HG02798 (cell line): ENCODE results near the gene NAPG.
"Not testable (repeated sequence)": the region's sequence is repeated elsewhere in the genome, so short reads cannot be mapped to it uniquely, and the experiment has no call there.

Source experiments
- ATAC-seq: cut with Tn5 transposase; IDR thresholded peaks from one replicate; pipeline ENCODE4 v1.9.1; 2021; ENCODE audit warnings: mild to moderate bottlenecking; ENCODE audit not compliant: unreplicated experiment, poor library complexity

Gene NAPG

DNA sequence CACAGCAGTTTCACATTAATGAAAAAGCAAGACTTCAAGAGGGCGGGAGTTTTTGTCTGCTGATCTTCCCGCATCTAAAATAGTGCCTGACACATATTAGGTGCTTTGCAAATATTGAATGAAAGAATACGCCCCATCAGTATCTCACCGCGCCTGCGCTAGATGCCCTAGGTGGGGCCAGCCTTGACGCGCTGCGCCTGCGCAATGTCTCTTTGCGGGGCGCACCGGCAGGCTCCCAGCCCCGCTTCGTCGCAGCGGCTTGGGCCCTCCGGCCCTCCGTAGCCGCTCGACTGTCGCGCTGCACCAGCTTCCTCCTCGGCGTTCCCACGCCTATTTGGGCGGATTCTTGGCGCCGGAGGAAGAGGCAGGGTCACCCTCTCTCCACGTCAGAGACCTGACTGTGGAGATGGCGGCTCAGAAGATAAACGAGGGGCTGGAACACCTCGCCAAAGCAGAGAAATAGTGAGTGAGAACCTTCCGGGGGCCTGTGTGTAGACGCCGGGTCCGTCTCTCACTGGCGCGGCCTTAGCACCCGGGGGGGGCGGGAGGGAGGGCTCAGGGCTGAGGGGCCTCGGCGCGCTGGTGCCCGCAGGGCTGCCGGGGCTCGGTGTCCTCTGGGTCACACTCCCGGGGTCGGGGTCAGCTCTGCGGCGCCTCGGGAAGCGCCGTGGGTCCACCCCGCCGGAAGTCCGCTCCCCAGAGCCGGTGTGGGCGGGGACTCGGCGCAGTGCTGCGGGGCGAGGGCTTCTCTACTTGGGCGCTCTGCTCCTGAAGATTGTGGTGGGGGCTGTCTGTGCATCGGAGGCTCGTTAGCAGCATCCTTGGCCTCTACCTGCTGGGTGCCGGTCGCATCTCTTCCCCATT, at the start of gene NAPG:
Gene NAPG, plus strand, starts transcription at position 331 of the 864 bp plus-strand sequence. Its CDS starts 76 bp downstream, at position 407.
- ATAC-seq: peak; percentile 86

DNA sequence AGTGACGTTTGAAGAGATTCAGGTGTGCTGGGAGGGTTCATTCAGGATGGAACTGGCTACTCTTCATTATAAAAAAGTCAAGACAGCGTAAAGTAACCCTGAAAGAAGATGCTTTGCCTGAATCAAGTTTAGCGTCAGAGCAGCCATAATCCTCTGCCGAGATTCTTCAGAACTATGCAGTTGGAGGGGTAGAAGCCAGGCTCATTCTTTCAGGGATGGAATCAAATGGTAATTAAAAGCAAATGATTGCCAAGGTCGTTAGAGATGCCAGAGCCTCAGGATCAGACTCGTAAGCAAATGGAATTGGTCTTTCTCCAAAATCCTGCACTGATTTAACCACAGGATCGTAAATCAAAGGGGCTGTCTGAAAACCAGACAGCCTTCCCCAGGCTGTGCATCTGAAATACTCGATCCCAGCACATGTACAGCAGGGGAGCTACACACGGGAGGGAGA, 49.5 kb upstream of the NAPG start:
- ATAC-seq: no peak

DNA sequence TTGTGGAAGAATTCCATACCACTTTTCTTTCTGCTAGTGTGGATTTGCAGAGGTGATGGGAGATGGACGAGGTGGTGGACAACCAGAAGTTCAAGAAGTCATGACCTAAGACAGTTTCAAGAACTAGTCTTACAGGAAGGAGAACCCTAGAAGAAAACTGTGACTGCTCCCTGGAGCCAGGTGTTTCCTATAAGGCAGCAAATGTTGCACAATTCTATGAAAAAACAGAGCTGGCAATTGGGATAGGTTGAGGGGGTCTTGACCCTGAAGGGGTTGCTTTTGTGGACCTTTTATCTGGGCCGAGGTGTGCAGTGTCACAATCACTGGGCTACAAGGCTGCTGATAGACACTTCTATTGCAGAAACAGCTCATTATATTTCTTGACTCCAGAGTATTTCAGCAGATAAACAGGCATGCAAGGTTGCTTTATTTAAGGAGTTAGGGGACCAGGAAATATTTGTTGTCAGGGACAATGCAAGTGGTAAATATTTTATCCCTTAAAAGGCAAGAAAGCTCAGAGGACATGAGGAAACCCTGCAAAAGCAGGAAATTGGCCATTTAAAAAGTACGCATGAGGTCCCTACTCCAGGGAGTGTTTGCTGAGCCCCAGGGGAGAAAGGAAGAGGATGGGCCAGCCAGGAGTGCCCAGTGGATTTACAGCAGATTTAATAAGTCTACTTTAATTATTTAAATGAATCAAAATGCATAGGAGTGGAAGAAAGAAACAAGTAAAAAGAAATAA, 48.5 kb upstream of the NAPG start:
- no peak for ATAC-seq

DNA sequence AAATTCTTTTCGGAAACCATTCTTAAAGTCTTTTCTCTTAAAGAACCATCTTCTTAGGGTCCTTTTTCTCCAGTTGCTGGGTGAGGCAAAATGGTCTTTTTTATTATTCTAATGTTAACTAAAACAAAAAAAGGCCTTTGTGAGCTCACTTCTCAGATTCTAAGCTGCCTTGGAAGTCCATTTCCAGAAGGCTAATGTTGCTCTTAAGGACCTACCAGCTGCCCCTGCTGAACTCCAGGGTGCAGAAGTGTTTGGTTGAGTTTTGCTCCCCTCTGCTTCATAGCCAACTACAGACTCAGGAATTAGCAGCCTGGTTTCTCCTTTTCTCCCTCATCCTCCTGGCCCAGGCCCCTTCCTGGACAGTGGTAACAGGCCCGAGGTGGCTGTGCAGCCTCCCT, 48.0 kb upstream of the NAPG start:
- ATAC-seq: no peak

DNA sequence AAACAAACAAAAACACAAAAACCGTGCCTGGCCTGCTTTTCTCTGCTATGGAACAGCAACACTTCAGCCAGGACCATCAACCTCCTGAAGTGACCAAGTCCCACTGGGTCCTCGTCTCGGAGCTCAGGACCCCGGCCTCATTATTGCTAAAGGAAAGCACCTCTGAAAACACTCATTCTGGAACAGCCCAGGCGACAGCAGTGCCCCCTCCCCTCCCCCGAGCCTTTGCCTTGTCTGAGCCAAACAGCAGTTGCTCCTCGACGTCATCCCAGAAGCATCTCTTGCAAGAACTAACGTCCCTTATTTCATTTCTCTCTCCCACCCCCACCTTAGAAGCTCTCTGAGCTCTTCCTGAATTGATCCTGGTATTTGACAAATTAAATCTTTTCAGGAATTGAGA, 44.0 kb upstream of the NAPG start:
- no peak for ATAC-seq

DNA sequence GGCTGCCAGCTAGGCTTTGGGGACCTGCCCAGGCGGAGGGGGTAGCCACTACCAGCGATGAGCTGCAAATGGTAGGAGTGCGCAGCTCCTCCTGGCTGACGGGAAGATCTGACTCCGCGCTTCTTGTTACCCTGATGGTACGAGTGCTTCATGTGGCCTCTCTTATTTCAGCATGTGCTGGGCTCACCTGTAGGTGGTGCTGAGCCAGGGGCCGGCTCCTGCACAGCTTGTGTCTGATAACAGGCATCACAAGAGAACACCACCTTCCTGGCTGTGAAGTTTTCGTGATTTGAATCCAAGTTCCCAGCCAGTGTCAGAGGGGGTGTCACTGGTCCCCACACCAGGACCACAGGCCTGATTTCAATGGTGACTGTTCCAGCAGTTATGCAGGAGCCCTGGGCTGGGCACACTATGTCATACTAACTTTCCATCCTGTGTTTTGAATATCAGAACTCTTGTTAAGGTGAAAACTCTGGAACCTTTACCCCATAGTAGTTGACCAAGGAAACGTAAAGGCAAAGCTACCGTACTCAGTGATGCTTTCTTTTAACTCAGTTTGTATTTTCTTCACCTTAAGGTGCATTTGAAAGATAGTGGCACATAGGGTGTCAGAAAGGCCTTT, 43.4 kb upstream of the NAPG start:
- ATAC-seq: peak; percentile 3

DNA sequence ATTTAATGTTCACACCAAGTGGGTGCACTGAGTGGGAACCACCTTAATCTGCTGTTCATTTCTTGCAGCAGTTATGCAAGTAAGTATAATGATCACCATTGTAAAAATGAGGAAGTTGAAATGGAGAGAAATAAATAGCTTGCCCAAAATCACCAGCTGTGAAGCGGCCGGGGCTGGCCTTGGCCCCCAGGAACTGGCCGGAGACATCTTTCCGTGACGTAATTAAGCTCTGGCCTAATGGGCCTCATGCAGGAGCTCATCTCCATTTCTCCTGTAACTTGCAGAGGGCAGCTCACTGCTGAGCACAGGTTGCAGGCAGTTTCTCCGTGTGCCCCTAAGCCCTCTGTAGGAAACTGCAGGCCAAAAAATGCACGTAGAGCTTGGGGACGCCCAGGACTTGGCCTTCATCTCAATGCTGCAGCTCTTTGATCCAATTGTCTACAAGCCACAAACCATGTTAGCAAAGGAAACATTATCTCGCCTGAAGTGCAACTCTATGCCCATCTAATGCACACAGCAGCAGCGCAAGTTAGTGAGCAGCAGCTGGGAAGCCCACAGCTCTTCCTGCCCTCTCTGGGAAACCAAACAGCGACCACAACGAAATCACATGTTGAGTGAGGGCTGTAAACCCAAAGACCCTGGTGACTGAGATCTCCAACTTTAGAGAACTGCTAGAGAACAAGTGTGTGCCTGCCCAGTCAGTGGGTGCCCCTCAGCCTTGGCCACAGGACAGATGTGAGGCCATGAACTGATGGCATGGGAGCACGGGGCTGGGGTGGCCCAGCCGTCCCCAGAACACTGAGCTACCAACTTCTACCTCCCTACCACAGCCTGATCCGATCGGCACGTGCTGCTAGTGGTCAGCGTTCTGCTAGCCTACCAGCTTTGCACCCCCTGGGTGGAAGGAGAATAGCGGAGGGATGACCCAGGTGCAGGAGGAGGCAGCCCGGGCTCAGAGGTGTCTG, 42.6 kb upstream of the NAPG start:
- ATAC-seq: peak; percentile 82

DNA sequence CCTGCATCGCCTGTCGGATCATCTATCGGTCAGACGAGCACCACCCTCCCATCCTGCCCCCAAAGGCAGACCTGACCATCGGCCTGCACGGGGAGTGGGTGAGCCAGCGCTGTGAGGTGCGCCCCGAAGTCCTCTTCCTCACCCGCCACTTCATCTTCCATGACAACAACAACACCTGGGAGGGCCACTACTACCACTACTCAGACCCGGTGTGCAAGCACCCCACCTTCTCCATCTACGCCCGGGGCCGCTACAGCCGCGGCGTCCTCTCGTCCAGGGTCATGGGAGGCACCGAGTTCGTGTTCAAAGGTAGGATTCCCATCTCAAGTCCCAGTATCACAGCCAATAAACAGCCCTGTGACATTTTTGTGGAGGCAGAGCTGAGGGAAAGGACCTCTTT, 40.4 kb upstream of the NAPG start:
- ATAC-seq: no peak

DNA sequence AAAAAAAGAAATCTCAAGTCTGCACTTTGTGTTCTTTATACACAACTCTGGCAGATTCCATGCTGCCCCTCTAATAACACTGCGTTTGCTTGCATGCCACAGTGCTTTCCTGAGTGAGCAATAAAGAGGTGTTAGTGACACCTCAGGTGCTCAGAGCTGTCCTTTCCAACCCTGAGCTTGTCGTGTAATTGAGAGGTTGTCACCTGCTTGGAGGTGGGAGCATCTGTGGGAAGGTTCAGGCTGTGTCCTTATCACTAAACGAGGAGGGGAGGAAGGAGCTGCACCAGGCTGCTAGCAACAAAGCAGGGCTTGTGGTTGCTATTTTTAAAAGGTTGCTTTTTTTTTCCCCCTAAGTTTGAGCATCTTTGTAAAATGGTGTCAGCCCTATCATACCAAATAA, 39.5 kb upstream of the NAPG start:
- ATAC-seq: no peak

DNA sequence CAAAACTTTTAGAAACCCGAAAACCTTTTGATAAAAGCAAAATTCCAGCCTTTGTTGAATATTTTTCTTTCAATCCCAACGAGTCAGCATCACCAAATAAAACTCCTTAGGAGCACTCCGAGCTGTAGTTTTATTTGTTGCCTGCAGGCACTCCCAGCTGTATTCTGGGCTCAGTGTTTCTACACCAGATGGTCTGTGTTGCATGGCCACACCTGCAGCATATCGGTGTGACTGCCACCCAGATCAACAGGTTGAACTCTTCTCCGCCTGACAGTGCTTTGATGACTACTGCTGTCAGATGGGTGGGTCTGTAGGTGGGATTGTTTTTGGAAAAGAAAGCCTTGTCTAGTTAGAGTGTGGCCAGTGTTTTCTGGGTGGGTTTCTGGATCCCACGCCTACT, 38.7 kb upstream of the NAPG start:
- ATAC-seq: no peak

DNA sequence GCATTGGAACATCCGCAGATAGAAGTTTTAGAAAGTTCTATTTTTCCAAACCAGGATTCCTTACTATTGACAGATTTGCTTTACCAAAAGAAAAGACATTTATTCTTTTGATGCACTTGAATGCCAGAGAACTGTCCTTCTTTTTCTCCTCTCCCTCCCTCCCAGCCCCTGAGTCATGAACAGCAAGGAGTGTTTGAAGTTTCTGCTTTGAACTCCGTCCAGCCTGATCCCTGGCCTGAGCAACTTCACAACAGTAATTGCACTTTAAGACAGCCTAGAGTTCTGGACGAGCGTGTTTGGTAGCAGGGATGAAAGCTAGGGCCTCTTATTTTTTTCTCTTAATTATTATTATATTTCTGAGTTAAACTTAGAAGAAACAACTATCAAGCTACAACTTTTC, 37.8 kb upstream of the NAPG start:
- ATAC-seq: no peak

DNA sequence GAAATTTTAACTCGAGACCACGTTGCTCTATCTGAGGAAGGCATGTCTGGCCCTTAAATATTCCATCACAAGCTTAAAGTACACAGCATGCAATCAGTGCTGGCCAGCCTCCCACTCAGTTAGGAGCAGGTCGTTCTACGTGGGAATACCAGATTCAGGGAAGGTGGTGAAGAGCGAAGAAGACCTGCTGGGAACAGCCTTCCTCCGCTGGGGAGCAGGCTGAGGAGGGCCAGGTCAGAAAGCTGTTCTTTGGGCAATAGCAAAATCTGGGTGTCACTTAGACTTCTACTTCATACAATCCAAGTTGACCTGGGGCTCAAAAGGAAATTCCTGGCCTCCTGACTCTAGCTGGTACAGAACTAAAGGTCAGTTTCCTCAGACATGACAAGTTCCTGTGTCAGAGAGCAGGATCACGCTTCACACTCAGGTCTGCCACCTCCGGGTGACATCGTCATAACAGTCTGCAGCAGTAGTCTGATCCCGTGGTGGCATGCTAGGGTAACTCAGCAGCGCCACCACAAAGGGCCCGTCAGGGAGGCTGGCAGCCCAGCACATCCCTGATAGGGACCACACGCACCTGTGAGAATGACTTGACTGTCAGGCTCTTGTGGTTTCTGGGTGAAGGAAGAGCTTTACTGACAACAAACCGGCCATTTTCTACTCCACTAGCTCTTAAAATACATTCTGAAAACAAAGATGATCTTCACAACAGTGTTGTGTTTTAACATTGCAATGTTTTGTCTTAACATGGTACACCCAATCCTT, 35.2 kb upstream of the NAPG start:
- peak; percentile 98 for ATAC-seq

DNA sequence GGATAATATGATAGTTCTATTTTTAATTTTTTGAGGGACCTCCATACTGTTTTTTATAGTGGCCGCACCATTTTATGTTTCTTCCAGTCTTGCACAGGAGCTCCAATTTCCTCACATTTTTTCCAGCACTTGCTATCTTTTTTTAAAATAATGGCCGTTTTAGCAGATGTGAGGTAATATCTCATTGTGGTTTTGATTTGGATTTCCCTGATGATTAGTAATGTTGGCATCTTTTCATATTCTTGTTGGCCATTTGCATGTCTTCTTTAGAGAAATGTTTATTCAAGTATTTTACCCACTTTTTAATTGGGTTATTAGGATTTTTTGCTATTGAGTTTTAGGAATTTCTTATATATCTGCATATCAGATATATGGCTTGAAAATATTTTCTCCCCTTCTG, 29.9 kb upstream of the NAPG start:
- ATAC-seq: no peak

DNA sequence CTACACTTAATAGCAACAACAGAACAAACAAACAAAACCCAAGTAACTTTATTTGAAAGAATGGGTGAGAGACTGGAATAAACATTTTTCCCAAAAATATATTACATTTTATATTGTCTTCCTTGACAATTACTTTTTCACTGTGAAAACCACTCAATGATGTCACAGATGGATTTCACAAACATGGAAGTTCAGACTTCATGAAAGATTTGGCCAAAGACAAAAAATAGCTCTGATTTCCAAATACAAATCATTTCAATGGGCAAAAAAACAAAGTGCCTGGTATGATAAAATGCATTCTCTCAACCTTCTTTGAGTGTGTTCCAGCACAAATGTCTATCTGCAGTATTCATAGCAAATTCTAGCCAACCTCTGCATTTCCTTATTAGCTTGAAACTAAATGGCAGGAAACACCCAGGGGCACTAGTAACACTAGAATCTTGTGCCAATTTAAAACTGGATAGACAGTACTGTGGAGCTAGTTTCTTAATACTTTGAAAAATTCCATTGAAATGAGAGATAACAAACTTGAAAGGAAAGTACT, 28.5 kb upstream of the NAPG start:
- no peak for ATAC-seq

DNA sequence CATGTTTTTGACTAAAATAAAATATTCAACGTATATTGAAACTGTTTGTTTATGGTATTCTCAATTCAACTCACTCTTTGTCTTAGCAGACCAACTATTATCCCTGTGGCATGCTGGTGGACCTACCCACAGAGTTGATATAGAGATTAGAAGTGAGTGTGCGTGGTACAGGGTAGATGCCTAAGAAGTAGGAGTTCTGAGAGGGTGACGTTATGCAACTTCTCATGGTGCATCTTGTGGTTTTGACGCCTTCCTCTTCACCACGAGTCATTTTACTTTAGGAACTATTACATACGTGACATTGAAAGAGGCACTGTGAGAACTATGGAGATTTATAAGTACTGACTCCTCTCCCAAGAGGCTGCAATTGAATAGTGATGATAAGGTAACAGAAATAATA, 26.6 kb upstream of the NAPG start:
- peak; percentile 35 for ATAC-seq

DNA sequence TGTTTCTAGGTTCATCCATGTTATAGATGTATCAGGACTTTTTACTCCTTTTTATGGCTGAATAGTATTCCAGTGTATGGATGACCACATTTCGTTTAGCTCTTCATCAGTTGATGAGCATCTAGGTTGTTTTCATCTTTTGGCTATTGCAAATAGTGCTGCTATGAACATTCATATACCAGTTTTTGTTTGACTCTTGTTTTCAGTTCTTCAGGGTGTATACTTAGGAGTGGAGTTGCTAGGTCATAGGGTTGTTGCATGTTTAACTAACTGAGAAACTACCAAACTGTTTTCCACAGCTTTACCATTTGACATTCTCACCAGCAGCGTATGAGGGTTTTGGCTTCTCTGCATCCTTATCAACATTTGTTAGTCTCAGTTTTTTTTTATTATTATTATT, 25.8 kb upstream of the NAPG start:
- ATAC-seq: no peak

DNA sequence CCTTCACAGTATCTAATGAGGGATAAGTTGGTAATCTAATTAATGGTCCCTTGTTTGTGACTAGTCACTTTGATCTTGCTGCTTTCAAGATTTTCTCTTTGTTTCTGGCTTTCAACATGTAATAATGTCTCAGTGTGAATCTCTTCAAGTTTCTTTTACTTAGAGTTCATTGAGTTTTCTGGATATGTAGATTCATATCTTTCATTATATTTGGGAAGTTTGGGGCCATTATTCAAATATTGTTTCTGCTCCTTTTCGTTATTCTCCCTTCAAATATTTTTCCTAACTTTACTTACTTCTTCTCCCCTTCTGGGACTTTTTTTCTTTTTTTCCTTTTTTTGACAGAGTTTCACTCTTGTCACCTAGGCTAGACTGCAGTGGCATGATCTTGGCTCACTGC, 21.1 kb upstream of the NAPG start:
- ATAC-seq: no peak

DNA sequence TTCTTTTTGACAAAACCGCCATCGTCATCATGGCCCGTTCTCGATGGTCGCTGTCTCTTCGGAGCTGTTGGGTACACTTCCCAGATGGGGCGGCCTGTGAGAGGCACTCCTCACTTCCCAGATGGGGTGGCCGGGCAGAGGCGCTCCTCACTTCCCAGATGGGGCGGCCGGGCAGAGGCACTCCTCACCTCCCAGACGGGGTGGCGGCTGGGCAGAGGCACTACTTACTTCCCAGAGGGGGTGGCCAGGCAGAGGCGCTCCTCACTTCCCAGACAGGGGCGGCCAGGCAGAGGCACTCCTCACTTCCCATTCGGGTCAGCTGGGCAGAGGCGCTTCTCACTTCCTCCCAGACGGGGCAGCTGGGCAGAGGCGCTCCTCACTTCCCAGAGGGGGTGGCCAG, 19.9 kb upstream of the NAPG start:
- ATAC-seq: not testable (repeated sequence)

DNA sequence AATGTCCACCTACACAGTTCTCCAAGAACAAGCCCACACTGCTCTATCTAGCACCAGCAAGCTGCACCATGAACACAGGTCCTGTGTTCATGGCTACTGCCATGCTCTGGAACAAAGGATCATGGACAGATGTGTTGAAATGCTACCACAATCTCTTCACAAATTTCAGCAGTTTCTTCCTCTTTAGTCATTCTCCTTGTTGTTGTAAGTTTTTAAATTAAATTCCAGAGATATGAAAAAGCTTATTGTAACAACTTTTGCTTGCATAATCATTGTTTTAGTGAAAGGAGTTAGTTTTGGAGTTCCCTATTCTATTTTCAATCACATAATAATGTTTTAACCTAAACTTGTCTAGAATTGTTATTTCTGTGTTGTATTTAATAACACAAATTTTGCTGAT, 17.2 kb upstream of the NAPG start:
- no peak for ATAC-seq
